Measurements from ENCODE around the gene HLA-F.
A peak's percentile ranks its signal among the peaks of the same experiment; 100 is the strongest.

The HLA-F gene

GRCh38 chr6:29724937-29725869 is 2.0 kb downstream of the HLA-F start:
- DNase-seq = no peak

GRCh38 chr6:29726001-29726400 is 2.8 kb downstream of the HLA-F start:
- no peak for DNase-seq

- DNase-seq = no peak
These were observed 3.4 kb downstream of the HLA-F start for GRCh38 chr6:29726571-29727194.

DNA sequence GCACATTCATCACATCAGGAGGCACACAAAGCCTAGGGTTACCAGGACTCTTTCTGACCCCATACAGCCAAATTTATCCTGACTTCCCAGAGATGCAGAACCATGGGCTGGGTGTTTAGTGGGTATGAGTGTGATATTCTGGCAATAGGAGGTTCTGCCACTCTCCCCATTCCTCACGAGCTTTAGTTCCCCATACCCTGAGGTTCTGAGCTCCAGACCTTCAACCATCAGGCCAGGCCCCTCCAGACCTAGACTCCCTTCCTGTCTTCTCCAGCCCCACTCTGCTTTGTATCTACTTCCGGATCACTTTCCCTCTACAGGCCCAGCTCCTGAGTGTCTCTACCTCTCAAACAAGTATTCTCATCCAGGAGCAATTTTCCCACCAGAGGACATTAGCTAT is 4.4 kb downstream of the HLA-F start:
- DNase-seq = no peak

- no peak for DNase-seq
These were observed 5.1 kb downstream of the HLA-F start for GRCh38 chr6:29728173-29728874.

GRCh38 chr6:29728875-29729270 is 5.6 kb downstream of the HLA-F start:
- DNase-seq = no peak

GRCh38 chr6:29729774-29730328 is 6.6 kb downstream of the HLA-F start:
- DNase-seq = no peak

DNA sequence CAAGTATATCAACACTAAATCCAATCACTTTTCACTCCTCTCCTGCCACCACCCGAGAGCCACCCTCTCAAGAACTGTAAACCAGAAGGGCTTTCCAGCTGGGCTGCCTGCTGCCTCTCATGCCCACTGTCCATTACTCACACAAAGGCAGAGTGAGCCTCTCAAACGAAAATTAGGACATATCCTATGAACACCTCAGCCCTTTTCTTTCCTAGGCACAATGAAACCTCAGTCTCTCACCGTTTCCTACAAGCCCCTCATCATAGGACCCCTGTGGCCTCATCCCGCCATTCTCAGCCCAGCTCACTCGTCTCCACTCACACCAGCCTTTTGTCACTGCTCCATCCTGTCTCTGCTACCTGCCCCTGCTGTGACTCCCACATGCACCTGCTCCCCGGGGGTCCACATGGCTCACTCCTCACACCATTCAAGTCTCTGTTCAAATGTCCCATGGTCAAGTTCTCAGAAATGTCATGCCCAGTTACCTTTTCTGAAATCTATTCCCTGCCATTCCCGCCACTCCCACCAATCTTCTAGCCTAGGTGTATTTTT is 7.4 kb downstream of the HLA-F start:
- no peak for DNase-seq

DNA sequence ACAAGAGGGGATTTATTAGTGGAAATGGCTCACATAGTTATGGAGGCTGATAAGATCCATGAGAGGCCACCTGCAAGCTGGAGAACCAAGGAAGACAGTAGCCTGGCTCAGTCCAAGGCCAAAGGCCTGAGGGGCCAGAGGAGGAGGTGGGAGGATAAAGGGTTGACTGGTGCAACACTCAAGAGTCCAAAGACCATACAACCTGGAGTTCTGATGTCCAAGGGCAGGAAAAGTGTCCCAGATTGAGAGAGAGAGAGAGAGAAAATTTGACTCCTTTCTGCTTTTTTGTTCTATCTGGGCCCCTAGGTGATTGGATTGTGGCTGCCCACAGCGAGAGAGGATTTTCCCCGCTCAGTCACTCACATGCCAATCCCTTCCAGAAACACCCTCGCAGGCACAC is 8.0 kb downstream of the HLA-F start:
- no peak for DNase-seq

DNA sequence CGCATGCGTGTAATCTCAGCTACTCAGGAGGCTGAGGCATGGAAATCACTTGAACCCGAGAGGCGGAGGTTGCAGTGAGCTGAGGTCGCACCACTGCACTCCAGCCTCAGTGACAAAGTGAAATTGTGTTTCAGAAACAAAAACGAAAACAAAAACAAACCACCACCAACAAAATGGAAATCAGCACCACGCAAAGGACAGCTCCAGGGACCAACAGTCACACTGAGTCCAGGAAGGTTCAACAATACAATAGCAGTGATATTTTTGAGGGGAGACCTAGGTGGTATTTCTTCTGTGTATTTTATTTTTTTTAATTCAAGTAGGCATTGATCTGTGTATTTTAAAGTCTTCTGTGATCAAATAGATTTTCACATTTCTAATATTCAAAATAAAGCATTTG is 9.8 kb downstream of the HLA-F start:
- DNase-seq = no peak

DNA sequence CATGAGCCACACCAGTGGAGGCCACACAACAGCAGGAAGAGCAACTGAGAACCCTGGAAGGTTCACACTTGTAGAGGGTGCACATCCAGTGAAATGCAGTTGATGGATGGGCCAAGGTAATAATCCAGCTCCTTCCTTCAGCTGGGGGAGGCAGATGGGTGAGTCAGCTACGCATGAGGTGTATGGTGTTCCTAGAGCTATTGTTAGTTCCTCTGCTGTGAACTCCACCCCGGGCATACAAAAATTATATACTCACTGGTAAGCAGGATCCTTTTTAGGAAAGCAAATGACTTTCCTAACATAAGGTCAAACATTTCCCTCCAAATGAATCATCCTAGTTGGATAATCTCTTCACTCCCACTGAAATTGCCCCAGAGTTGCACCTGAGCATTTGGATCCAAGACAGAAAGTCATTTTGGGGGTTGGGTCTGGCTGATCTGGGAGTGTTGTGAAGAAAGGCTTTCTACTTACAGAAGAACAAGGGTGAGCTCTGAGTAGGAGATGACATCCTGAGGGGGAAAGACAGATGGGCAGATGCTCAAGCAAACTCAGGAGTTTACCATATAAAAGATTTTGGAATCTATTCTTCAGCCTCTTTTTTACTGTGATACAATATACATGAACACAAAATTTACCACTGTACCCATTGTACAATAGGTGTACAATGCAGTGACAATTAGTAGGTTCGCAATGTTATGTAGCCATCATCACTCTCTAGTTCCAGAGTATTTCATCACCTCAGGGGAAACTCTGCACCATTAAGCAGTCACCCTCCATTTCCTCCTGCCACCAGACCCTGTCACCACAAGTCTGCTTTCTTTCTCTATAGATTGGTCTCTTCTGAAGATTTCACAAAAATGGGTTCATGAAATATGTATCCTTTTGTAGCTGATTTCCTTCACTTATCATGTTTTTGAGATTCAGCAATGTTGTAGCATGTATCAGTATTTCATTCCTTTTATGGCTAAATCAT is 11.1 kb downstream of the HLA-F start:
- DNase-seq = no peak

- no peak for DNase-seq
These were observed 13.3 kb downstream of the HLA-F start for GRCh38 chr6:29736563-29736962.

DNA sequence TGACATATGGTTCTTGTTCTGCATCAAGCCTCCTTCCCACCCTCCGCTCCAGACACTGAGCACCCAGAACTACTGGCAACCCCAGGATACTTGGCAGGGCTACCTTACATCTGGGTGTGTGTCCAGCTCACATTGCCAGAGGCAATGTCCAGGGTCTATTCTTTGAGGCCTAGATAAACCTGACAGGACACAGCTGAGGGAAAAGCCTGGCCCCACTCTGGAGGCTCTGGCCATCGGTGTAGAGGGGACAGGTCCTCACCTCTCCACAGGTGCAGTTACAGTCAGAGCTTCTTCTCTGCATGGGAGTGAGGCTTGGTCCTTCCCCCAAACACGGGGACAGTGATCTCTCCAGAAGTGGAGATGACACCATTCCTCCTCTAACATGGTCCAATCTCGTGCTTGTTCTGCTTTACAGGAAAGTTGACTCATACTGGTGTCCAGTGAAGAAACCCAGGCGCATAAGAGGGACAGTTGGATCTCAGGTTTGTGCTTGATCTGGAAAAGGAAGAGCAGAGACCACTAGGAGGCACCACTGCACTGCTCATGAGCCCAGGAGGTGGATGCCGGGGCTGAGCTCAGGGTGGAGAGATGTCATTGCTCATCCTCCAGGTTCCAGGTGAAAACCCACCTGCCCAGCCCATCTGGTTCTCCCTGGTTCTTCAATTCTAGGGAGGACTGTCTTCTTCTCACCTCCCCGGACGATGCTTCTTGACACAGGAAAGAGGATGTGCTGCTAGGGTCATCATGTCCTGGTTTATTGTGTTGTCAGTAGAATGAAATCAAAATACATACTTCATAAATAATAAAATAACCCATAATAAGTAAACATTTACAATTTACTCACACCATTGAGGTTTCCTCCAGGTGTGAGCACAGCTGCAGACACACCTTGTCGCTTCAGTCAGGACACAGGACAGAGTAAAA is 14.7 kb downstream of the HLA-F start:
- DNase-seq = peak; percentile 82

DNA sequence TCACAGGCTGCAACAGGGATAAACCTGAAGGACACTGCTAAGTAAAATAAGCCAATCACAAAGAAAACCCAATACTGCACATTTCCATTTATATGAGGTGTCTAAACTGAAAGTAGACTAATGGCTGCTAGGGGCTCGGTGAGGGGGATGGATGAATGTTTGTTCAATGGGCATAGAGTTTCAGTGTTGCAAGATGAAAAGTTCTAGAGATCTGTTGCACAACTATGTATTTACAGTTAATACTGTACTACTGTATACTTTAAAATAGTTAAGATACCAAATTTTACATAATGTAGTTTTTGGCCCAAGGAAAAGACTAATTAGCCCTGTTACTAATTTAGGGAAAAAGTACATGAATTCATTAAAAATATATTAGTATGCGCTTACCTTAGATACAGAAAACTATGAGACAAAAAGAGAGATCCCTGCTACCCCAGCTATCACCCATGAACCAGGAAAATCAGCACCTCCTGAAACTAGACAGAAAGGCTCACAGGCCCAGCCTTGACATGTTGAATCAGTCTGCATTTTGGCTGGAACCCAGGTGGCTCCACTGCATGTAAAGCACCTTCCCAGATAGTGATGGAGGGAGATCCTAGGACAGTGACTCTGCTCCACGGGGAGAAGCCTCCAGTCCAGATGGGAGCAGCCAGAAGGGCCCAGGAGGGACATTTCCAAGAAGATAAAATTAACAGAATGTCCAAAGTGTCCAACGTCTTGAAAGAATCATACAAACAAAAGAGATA is 16.1 kb downstream of the HLA-F start:
- DNase-seq = no peak

DNA sequence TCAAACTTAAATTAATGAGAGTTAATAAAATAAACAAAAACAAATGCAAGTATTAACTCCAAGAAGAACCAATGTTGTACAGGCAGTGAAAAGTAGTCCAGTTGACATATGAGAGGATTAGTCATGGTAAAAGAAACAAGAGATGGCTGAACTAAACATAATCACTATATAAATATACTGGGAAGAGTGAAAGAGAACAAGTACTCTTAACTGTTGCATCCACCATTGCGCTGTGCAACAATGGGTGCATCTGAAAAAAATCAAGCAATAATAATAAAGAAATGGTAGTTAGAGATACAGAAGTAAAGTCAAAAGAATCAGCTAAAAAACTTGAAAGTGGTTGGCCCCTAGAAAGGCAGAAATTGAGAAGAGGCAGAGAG is 16.6 kb downstream of the HLA-F start:
- DNase-seq = no peak

DNA sequence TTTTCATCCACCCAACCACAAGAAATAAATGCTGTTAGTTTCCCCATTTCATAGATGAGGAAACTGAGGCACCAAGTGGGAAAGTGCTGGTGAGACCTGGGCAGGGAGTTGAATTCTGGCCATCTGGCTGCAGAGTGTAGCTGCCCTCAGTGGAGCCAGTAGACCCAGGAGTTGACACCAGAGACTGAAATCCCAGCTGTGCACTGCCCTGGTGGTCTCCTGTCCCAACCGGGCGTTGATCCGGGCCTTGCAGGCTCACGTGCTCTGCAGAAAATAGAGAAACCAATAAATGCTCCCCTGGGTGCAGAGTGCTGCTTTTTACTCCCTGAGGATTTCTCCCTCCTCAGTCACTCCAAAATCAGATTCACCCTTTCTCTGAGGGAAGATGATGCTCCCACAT is 18.4 kb downstream of the HLA-F start:
- DNase-seq = no peak

- DNase-seq = no peak
These were observed 18.9 kb downstream of the HLA-F start for GRCh38 chr6:29742127-29742526.

DNA sequence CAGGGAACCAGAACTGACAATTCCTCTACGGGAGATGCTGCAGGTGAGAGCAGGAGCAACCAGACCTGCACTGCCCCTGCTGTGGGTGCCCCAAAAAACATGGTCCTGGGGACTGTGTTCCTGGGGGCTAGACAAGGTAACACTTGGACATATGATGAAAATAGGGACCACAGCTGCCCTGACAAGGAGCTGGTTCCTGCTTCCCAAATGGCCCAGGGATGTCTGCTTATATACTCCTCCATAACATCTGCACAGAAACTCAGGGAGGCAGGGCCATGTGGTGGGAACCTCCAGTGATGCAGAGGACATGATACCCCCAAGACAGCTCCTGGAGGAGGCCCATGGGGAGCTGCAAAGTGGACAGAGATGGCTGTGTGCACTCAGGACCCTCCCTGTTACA is 19.8 kb downstream of the HLA-F start:
- no peak for DNase-seq

- DNase-seq = no peak
These were observed 20.3 kb downstream of the HLA-F start for GRCh38 chr6:29743568-29743967.

DNA sequence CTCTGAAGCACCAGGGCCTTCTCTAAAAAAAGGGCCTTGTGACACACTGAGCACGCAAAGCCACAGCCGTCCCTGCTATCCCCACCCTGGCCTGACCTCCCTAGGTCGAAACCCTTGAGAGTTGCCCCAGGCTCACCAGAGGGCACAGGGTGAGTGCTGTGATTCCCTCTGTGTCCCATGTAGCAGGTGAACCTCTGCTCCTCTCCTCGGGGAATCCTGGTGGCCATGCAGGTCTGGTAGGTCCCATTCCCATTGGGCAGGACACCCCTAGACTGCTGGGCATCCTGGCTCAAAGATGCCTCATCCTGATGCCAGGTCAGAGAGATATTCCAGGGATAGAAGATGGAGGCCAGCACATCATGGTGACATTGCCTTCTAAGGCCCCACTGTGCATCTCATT is 20.9 kb downstream of the HLA-F start:
- DNase-seq = no peak

Data from eye (tissue), 1 donor.